ENCODE data around the gene TRMT112. TPM values are rescaled to one million over a fixed set of nuclear protein-coding genes. Genes with fewer than 3 reads are reported as not detected.
A peak's percentile ranks its signal among the peaks of the same experiment; 100 is the strongest.

Gene TRMT112
- total and polyA plus RNA-seq, 2 of the 4 experiments (the other 2 are of a cell fraction): 173 to 202 TPM

GRCh38 chr11:64291262-64291751 is 26.1 kb downstream of the TRMT112 start, which contains the start of gene KCNK4:
KCNK4 (plus strand) TSS chr11:64291302; CDS start chr11:64293019, 1,717 bp downstream.
- Histone ChIP-seq H3K23ac (ENCODE audit: low read depth, low read length) (no peak within 1 kb of the TSS), H4K5ac (ENCODE audit: low read depth, low read length) (no peak within 1 kb of the TSS), H2AK9ac (replicated peaks; ENCODE audit: low read depth, low read length, poor library complexity) (peak within 1 kb of the TSS; percentile 37), H3K4ac (ENCODE audit: low read depth, low read length) (no peak within 1 kb of the TSS), H2BK120ac (ENCODE audit: low read depth, low read length) (no peak within 1 kb of the TSS), H3K56ac (ENCODE audit: extremely low read depth, insufficient read depth, low read length) (no peak within 1 kb of the TSS), H3K36me3 (ENCODE audit: control insufficient read depth, insufficient read depth, low read length) (no peaks in the 10 kb centered on the region), H3K27ac (ENCODE audit: insufficient read depth, low read length) (no peak within 1 kb of the TSS), H2BK5ac (ENCODE audit: low read depth, low read length, poor library complexity, severe bottlenecking) (no peak within 1 kb of the TSS), H2BK15ac (ENCODE audit: low read depth, low read length) (no peak within 1 kb of the TSS), H3K14ac (replicated peaks; ENCODE audit: low read depth, low read length) (no peak within 1 kb of the TSS), H3K27me3 (ENCODE audit: control insufficient read depth, insufficient read depth, low read length) (peaks cover 60% of the 10 kb centered on the region), H3K18ac (ENCODE audit: low read depth, low read length) (no peak within 1 kb of the TSS), H3K4me2 (ENCODE audit: low read depth, low read length) (peak within 1 kb of the TSS; percentile 45), H3K9me1 (ENCODE audit: insufficient read depth, low read length) (no peaks in the 10 kb centered on the region; the same call in 1 of the 2 replicates), H3K9me3 (ENCODE audit: control insufficient read depth, insufficient read depth, low read length) (no peaks in the 10 kb centered on the region), H2AFZ (replicated peaks; ENCODE audit: low read length, poor library complexity) (peak within 1 kb of the TSS; percentile 26), H4K91ac (ENCODE audit: insufficient read depth, low read depth, low read length) (no peak within 1 kb of the TSS), H3K79me1 (ENCODE audit: low read depth in 1 of 2, low read length in 2 of 2) (peaks cover 0 to 9% of the 10 kb centered on the region in 2 experiments; a peak in 2 of 4 replicates), H4K20me1 (ENCODE audit: insufficient read depth, low read length) (peaks cover 5% of the 10 kb centered on the region; the same call in 1 of the 2 replicates), H3K4me1 (ENCODE audit: control insufficient read depth, insufficient read depth, low read length) (peaks cover 6% of the 10 kb centered on the region; the same call in 1 of the 2 replicates), H2BK20ac (ENCODE audit: low read depth, low read length) (no peak within 1 kb of the TSS), H4K8ac (ENCODE audit: low read depth in 2 of 2, low read length in 2 of 2) (no peak within 1 kb of the TSS), H3K4me3 (ENCODE audit: insufficient read depth, low read depth, low read length) (peak within 1 kb of the TSS; percentile 24), H2AK5ac (ENCODE audit: low read depth, low read length) (no peak within 1 kb of the TSS), H3K9ac (ENCODE audit: low read depth, low read length) (no peak within 1 kb of the TSS)
- 0% methylated on average over 6 of the region's 45 CpGs; no CpG with 5 or more reads in 1 of the 2 experiments for WGBS, 2 experiments (ENCODE audit: extremely low coverage in 2 of 2, insufficient read length in 1 of 2)
- ChIA-PET CTCF (no interaction called here), POLR2A (ENCODE audit: unreplicated experiment) (no interaction called here)
- dilution Hi-C loops (cut with HindIII; ENCODE audit: low sequenced_read_pairs, unreplicated experiment): no loop called here
- intact Hi-C loops (cut with micrococcal nuclease): no loop called here
- in situ Hi-C loops (cut with MboI; ENCODE audit: low sequenced_read_pairs): no loop called here
- no TSS peak for BruUV-seq (replicated peaks)
- no peak for TF ChIP-seq MAZ (IDR thresholded peaks at IDR 0.05; ENCODE audit: borderline replicate concordance, low read depth, low read length)
- TF ChIP-seq POLR2A (IDR thresholded peaks at IDR 0.05; ENCODE audit: low read depth, low read length): no peak
- TF ChIP-seq MXI1 (IDR thresholded peaks at IDR 0.05; ENCODE audit: borderline replicate concordance, low read depth, low read length): no peak
- no peak for TF ChIP-seq MAFK (IDR thresholded peaks at IDR 0.05; ENCODE audit: low read depth, low read length)
- TF ChIP-seq NFE2L2 (IDR thresholded peaks at IDR 0.05; ENCODE audit: low read depth, low read length): no peak
- TF ChIP-seq CTCF (conservative IDR thresholded peaks at IDR 0.05; ENCODE audit: low read depth, low read length): no peak
- TF ChIP-seq SMC3 (IDR thresholded peaks at IDR 0.05; ENCODE audit: low read depth, low read length): no peak
- no peak for TF ChIP-seq RAD21 (IDR thresholded peaks at IDR 0.05; ENCODE audit: low read length)
- no peak for TF ChIP-seq USF2 (IDR thresholded peaks at IDR 0.05; ENCODE audit: low read depth, low read length)
- TF ChIP-seq RCOR1 (IDR thresholded peaks at IDR 0.05; ENCODE audit: insufficient replicate concordance, low read length): no peak
- no peak for TF ChIP-seq RFX5 (IDR thresholded peaks at IDR 0.05; ENCODE audit: low read depth, low read length)
- no peak for TF ChIP-seq FOS (IDR thresholded peaks at IDR 0.05; ENCODE audit: low read depth, low read length)
- no peak for TF ChIP-seq ELK1 (IDR thresholded peaks at IDR 0.05; ENCODE audit: borderline replicate concordance, low read depth, low read length)
- TF ChIP-seq BHLHE40 (IDR thresholded peaks at IDR 0.05; ENCODE audit: low read depth, low read length): no peak
- TF ChIP-seq CEBPB (IDR thresholded peaks at IDR 0.05; ENCODE audit: low read depth, low read length): no peak
- TF ChIP-seq CHD1 (IDR thresholded peaks at IDR 0.05; ENCODE audit: low read depth, low read length): no peak
- ATAC-seq (ENCODE audit: low read depth): no peak; the same call in 1 of the 2 replicates
- DNase-seq: no peak

Measured in IMR-90 (cell line).